ENCODE measurements around the gene DAAM1. TPM values are rescaled to one million over a fixed set of nuclear protein-coding genes. Genes with fewer than 3 reads are reported as not detected.

Gene DAAM1
- total and polyA plus RNA-seq, 2 donors from 2014 or later, result 5.3 to 47.8 TPM

- peaks cover 2 to 8% (median 3%) of the 10 kb centered on the region in 3 donors for H3K4me1 ChIP-seq (ENCODE audit: control insufficient read depth in 2 of 3, insufficient read depth in 2 of 3, low read depth in 1 of 3, low read length in 3 of 3)
- H3K36me3 ChIP-seq (ENCODE audit: control insufficient read depth in 2 of 3, insufficient read depth in 3 of 3, low read length in 3 of 3), result no peaks in the 10 kb centered on the region
- no peaks in the 10 kb centered on the region for H3K9me3 ChIP-seq (ENCODE audit: control insufficient read depth in 2 of 3, insufficient read depth in 1 of 3, low read length in 3 of 3)
- H3K4me3 ChIP-seq (ENCODE audit: low read length in 3 of 3), result no peak overlapping the region
- intact Hi-C loops (cut with DNase I), result no loop called here
- H3K27me3 ChIP-seq (ENCODE audit: control insufficient read depth, insufficient read depth, low read length), result no peaks in the 10 kb centered on the region
- TF ChIP-seq CTCF (IDR thresholded peaks at IDR 0.05; ENCODE audit: borderline replicate concordance, extremely low read depth, insufficient read depth), result no peak
- H3K9ac ChIP-seq (ENCODE audit: low read length in 3 of 3), result no peak overlapping the region
- FAIRE-seq (no peak), DNase-seq (peak in 4 of 5 donors; percentile 36 to 72 (median 44))
- H3K27ac ChIP-seq (ENCODE audit: low read depth in 2 of 2, low read length in 2 of 2), result no peak overlapping the region
Measured at GRCh38 chr14:59274991-59275391, 86.5 kb downstream of the DAAM1 start.

- DNase-seq, result no peak
- Histone ChIP-seq H3K27me3 (ENCODE audit: control insufficient read depth, insufficient read depth, low read length) (no peaks in the 10 kb centered on the region), H3K36me3 (ENCODE audit: control insufficient read depth in 2 of 3, insufficient read depth in 3 of 3, low read length in 3 of 3) (no peaks in the 10 kb centered on the region), H3K9ac (ENCODE audit: low read length in 3 of 3) (no peak overlapping the region), H3K27ac (ENCODE audit: low read depth in 2 of 2, low read length in 2 of 2) (peak overlapping the region in 1 of 2 donors; percentile 41), H3K9me3 (ENCODE audit: control insufficient read depth in 2 of 3, insufficient read depth in 1 of 3, low read length in 3 of 3) (no peaks in the 10 kb centered on the region), H3K4me3 (ENCODE audit: low read length in 3 of 3) (no peak overlapping the region), H3K4me1 (ENCODE audit: control insufficient read depth in 2 of 3, insufficient read depth in 2 of 3, low read depth in 1 of 3, low read length in 3 of 3) (peaks cover 2 to 8% (median 3%) of the 10 kb centered on the region in 3 donors)
- intact Hi-C loops (cut with DNase I), result no loop called here
- TF ChIP-seq CTCF (IDR thresholded peaks at IDR 0.05; ENCODE audit: borderline replicate concordance, extremely low read depth, insufficient read depth), result no peak
- no peak for FAIRE-seq
Measured at GRCh38 chr14:59275668-59276067, 87.2 kb downstream of the DAAM1 start.

GRCh38 chr14:59276235-59276634, 87.8 kb downstream of the DAAM1 start:
- no peak for TF ChIP-seq CTCF (IDR thresholded peaks at IDR 0.05; ENCODE audit: borderline replicate concordance, extremely low read depth, insufficient read depth)
- Histone ChIP-seq H3K4me1 (ENCODE audit: control insufficient read depth in 2 of 3, insufficient read depth in 2 of 3, low read depth in 1 of 3, low read length in 3 of 3) (peaks cover 2 to 8% (median 3%) of the 10 kb centered on the region in 3 donors), H3K9ac (ENCODE audit: low read length in 3 of 3) (no peak overlapping the region), H3K36me3 (ENCODE audit: control insufficient read depth in 2 of 3, insufficient read depth in 3 of 3, low read length in 3 of 3) (no peaks in the 10 kb centered on the region), H3K4me3 (ENCODE audit: low read length in 3 of 3) (no peak overlapping the region), H3K27me3 (ENCODE audit: control insufficient read depth, insufficient read depth, low read length) (no peaks in the 10 kb centered on the region), H3K9me3 (ENCODE audit: control insufficient read depth in 2 of 3, insufficient read depth in 1 of 3, low read length in 3 of 3) (no peaks in the 10 kb centered on the region), H3K27ac (ENCODE audit: low read depth in 2 of 2, low read length in 2 of 2) (peak overlapping the region in 1 of 2 donors; percentile 41)
- DNase-seq, result no peak
- no peak for FAIRE-seq
- intact Hi-C loops (cut with DNase I), result no loop called here

GRCh38 chr14:59277659-59278058, 89.2 kb downstream of the DAAM1 start:
- TF ChIP-seq CTCF (IDR thresholded peaks at IDR 0.05; ENCODE audit: borderline replicate concordance, extremely low read depth, insufficient read depth), result no peak
- Histone ChIP-seq H3K27me3 (ENCODE audit: control insufficient read depth, insufficient read depth, low read length) (no peaks in the 10 kb centered on the region), H3K4me3 (ENCODE audit: low read length in 3 of 3) (no peak overlapping the region), H3K27ac (ENCODE audit: low read depth in 2 of 2, low read length in 2 of 2) (no peak overlapping the region), H3K9me3 (ENCODE audit: control insufficient read depth in 2 of 3, insufficient read depth in 1 of 3, low read length in 3 of 3) (no peaks in the 10 kb centered on the region), H3K9ac (ENCODE audit: low read length in 3 of 3) (no peak overlapping the region), H3K36me3 (ENCODE audit: control insufficient read depth in 2 of 3, insufficient read depth in 3 of 3, low read length in 3 of 3) (peaks cover 0 to 2% (median 0%) of the 10 kb centered on the region in 3 donors), H3K4me1 (ENCODE audit: control insufficient read depth in 2 of 3, insufficient read depth in 2 of 3, low read depth in 1 of 3, low read length in 3 of 3) (peaks cover 2 to 8% (median 3%) of the 10 kb centered on the region in 3 donors)
- FAIRE-seq, result no peak
- intact Hi-C loops (cut with DNase I), result no loop called here
- DNase-seq, result no peak
